H1 (cell line): ENCODE data around the gene PNRC2. TPM values are rescaled to one million over a fixed set of nuclear protein-coding genes. Genes with fewer than 3 reads are reported as not detected.

Source experiments
- HDAC2 ChIP-seq, 2 experiments: fragments of 300-600 bp in 1 of 2; sonication (generic) in 1 of 2; IDR thresholded peaks; 2 replicates each; pipeline ENCODE4 v1.6.1; 2011 to 2012; ENCODE audit warnings: low read depth in 2 of 2, low read length in 2 of 2, mild to moderate bottlenecking in 2 of 2, moderate library complexity in 2 of 2, borderline replicate concordance in 1 of 2, inconsistent platforms in 1 of 2
- polyA plus RNA-seq, 7 experiments: library from polyadenylated mRNA; depleted of rRNA in 3 of 7; stranded (reverse) in 5 of 7; unstranded in 2 of 7; fragments of >200 nt in 5 of 7; fragments of 200-250 nt in 2 of 7; gene quantifications; 1 replicate in 5 of 7; 2 replicates in 1 of 7; 4 replicates in 1 of 7; pipeline versions ENCODE4 v1.2.1 to v1.2.3, GENCODE V29; 2011 to 2013; ENCODE audit warnings: missing spikeins in 2 of 7, mixed read lengths in 2 of 7
- total RNA-seq: library from RNA; stranded (reverse); fragmentation: NEBNext Ultra II Directional; extraction: Animal tissue kit (Norgen Biotek cat#: 25700); gene quantifications from 2 replicates; pipeline ENCODE4 v1.2.1, GENCODE V29; 2021
- TF ChIP-seq, protein P1 (sequence below): IDR thresholded peaks from 2 replicates; pipeline ENCODE4 v1.6.1; 2012; ENCODE audit warnings: low read length, inconsistent platforms
- TF ChIP-seq, protein P2 (sequence below): IDR thresholded peaks from 2 replicates; pipeline ENCODE4 v1.6.1; 2012; ENCODE audit warnings: inconsistent platforms

Gene PNRC2
- total and polyA plus RNA-seq, 2 of the 8 experiments (the other 6 are each of a cell fraction or from before 2014, with no cell fraction given) = 57.5 to 147 TPM

DNA sequence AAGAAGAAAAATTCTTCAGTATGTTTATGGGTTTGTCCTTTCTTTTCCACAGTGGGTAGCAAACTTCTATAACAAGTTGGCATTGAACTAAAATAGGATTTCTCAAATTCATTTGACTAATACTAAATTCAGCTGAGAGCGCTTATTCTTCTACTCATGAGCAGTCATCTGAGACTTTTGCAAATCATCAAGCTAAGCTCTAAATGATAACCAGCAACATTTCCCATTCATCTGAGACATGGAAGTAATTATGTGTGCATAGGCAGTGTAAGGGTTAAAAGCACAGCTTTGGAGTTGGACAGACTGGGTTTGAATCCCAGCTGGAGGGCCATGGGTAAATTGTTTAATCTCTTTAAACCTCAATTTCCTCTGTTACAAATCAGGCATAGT is 28.1 kb upstream of the PNRC2 start (continued):
- TF ChIP-seq, protein P1, sequence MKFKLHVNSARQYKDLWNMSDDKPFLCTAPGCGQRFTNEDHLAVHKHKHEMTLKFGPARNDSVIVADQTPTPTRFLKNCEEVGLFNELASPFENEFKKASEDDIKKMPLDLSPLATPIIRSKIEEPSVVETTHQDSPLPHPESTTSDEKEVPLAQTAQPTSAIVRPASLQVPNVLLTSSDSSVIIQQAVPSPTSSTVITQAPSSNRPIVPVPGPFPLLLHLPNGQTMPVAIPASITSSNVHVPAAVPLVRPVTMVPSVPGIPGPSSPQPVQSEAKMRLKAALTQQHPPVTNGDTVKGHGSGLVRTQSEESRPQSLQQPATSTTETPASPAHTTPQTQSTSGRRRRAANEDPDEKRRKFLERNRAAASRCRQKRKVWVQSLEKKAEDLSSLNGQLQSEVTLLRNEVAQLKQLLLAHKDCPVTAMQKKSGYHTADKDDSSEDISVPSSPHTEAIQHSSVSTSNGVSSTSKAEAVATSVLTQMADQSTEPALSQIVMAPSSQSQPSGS = no peak
- no peak for TF ChIP-seq HDAC2 (IDR thresholded peaks at IDR 0.05; ENCODE audit: borderline replicate concordance in 1 of 2, low read depth in 2 of 2, low read length in 2 of 2)
- TF ChIP-seq, protein P2, sequence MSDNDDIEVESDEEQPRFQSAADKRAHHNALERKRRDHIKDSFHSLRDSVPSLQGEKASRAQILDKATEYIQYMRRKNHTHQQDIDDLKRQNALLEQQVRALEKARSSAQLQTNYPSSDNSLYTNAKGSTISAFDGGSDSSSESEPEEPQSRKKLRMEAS = no peak
